EL (cell line): ENCODE measurements around the gene OTULINL.

Experiments
- DNase-seq: peaks from one replicate; pipeline ENCODE4 v3.0.0-alpha.2; 2016

Gene OTULINL

DNA sequence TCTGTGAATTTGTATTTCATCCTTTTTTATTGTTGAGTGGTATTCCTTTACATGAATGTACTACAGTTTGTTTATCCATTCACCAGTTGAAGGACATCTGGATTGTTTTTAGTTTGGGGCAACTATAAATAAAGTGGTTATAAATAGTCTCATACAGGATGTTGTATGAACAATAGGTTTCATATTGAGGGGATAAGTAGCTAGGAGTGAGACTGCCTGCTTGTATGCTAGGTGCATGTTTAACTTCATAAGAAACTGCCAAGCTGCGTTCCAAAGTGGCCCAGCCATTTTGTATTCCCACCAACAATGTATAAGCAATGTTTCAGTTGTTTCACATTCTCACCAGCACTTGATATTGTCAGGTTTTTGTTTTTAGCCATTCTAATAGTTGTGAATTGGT lies 21.5 kb downstream of the OTULINL start:
- no peak for DNase-seq

DNA sequence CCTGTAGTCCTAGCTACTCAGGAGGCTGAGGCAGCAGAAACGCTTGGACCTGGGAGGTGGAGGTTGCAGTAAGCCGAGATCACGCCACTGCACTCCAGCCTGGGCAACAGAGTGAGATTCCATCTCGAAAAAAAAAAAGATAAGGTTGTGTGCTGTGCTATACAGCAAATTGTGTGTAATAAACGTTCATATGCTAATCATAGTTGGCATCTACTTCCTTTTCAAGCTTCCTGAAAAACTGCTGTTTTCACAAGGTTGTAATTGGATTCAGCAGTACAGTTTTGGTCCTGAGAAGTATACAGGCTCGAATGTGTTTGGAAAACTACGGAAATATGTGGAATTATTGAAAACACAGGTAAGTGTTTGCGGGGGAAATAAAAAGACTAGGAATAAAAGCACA lies 25.5 kb downstream of the OTULINL start:
- no peak for DNase-seq

DNA sequence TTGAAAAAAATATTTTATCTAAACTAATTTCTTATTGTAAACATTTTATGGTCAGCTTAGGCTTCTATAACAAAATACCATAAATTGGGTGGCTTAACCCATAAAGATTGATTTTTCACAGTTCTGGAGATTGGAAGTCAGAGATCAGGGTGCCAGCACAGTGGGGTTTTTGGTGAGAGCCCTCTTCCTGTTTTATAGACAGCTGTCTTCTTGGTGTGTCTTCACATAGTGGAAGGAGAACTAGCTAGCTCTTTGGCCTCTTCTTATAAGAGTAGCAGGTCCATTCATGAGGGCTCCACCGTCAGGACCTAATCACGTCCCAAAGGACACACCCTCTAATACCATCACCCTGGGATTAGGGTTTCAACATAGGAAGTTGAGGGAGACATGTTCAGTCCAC lies 26.6 kb downstream of the OTULINL start:
- DNase-seq: no peak

DNA sequence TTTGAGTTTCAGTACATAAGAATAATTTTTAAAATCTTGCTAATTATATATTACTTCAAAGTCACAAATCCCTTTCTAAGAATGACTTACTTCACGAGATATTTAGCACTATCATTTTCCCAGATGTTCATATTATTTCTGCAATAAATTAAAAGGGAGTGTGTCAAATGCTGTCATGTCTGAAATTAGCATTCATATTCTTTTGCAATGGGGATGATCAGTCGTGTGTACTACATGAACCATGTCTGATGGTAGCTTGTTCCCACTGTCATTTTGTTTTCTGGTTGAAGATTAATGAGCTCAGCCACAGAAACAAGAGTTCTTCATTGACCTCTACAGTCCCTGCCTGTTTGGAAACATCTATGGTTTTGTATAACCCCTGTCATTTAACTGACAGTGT lies 30.1 kb downstream of the OTULINL start:
- DNase-seq: no peak

DNA sequence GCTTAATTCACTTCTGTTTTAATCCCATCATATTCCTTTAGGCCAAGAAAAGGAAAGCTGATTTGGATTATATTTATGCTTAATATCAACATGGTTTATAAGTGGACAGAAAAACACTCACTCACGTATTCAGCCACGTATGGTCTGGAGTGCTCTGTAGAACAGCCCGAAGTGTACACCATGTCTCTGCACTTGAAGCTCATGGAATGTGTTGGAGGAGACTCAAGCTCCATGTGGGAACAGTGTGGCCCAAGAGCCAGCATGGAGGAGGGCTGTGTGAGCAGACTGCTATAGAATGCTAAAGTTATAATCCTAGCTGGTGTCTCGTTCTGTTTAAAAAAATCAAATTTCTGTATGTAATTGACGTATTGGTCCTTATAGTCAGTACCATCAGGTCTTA lies 32.9 kb downstream of the OTULINL start:
- DNase-seq: no peak

DNA sequence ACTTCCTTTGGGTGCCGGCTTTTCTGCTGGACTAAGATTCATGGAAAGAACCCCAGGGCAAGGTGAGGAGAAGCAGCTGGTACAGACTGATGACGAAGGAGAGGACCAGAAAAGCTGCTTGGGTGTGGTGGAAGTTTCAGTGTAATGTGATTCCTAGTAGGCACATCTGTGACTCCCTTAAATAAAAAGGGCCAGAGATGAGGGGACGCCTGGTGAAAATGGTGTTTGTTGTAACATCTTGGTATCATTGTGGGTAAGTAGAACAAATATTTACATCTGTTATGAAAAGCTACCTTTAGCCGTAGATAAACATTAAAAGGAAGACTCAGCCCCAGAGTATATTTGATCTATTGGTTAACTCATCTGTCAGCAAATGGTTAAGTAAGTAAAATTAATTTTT lies 33.8 kb downstream of the OTULINL start:
- DNase-seq: no peak

DNA sequence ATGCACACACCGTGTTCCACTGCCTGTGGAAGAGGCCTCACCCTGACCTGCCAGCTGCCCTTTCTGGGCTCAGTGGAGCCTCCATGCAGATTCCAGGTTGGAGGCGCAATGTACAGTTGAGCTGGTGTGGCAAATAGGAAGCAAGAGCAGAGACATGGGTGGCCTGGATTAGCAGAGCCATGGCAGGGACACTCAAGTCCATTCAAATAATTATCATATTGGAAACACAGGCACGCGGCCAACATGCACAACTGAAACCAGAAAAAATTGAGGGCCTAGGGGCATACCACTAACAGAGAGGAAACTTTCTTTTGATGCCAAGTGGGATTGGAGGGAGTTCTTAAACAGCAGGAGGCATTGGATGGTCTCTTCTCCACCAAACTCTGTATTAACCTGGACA lies 35.8 kb downstream of the OTULINL start:
- no peak for DNase-seq

DNA sequence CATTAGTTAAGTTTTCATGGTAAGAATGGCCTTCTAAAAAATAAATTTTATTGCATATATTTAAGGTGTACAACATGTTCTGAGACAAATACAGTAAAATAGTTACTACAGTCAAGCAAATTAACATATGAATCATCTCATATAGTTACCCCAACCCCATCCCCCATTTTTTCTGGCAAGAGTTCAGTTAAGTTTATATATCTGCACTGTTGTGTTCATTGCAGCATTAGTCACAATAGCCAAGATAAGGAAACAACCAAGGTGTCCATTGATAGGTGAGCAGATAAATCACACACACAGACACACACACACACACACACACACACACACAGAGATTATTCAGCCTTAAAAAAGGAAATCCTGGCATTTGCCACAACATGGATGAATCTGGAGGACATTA lies 45.7 kb downstream of the OTULINL start:
- no peak for DNase-seq

DNA sequence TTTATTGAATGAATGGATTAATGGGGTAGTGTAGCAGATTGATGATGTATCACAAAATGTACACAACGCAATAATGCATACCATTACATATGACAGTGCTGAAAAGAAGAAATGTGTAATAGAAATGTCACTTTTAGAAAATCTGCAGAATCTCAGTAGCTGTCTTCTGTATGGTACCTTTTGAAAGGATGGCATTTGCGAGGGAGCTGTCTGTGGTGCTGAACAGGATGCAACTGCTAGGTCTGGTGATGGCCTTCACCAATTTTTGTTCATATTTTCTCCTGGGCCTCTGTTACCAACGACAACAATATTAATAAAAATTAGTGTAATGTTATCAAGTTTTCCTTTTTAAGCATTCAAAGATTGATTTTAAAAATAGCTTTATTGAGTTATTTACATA lies 46.8 kb downstream of the OTULINL start:
- peak; percentile 51 for DNase-seq

DNA sequence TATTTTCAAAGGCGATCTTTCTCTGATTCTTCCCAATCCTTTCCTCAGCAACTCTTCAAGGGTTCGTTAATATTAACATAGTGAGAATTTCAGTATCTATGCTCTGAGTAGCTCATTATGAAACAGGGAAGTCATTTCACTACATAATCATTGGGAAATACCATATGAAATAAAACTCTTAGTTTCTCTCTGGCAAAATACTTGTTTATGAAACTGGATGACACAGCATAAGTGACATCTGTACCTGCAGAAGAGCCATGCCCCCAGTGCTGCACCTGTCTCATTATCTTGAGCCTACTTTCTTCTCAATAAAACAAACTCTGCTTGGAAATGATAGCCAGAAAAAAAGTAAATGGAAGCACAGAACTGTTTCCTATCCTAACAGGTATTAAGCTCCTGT lies 49.1 kb downstream of the OTULINL start:
- no peak for DNase-seq

DNA sequence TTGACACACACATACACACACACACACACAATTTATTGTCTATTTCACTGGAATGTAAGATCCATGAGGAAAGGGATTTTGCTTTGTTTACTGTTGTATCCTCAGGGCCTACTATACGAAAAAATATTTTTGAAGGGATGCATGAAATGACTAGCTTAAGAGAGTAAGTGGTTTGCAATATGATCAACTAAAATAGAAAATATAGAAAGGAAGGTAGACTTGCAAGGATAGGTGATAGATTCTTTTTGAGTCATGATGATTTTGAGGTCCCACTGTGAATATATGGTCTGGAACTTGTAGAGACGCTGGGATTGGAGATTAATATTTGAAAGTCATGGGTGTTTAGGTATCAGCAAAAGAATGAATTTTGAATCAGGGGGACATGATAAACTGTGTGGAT lies 54.1 kb downstream of the OTULINL start:
- DNase-seq: no peak

DNA sequence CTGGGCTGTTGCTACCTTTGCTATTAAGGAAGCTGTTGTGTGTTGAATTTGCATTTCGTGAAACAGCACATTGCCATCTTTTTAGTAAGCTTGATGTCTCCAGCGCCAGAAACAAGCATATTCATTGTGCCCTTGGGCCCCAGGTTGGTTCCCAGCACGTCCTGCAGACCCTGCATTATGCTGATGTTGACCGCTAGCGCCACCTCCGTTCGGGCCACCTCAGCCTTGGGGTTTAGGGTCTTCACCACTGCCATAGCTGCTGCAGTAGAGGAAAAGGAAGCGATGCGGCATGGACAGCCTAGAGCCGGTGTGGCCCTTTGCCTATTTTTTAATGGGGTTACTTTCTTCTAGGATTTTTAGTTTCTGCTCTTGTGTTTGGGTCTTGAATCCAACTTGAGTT lies 59.2 kb downstream of the OTULINL start:
- no peak for DNase-seq

DNA sequence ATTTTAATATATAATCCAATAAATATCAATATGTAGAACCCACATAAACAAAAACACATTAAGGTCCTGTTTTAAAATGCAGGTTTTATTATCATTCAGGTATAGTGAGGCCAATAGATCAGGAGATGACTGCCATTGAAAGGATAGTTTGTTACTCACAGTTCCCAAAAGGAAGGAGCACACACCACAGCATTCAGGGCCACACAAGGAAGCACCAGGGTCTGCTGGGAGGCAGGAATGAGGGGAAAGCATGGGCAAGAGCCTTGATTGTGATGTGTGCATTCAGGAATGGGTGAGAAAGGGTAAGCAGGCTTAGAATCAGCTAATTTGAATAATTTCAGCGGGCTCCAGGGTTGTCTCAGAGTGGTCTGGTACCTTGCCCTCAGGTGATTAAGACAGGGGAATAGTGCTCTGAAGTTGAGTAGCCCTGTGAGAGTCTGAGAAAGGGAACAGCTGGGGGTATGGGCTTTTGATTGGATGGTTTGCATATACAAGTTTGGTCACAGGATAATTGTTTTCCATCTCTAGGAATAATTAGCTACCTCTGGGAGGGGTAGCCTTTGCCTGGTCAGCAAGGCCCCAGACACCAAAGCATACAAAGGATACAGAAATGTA lies 63.1 kb downstream of the OTULINL start:
- DNase-seq: no peak

DNA sequence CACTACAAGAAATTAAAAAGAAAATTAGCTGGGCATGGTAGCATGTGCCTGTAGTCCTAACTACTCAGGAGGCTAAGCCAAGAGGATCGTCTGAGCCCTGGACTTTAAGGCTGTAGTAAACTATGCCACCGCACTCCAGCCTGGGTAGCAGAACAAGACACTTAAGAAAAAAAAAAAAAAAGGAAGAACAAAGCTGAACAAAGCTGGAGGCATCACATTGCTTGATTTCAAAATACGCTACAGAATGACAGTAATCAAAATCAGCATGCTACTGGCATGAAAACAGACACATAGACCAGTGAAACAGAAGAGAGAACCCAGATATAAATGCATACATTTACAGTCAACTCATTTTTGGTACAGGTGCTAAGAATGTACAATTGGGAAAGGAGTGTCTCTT lies 68.5 kb downstream of the OTULINL start:
- DNase-seq: no peak

DNA sequence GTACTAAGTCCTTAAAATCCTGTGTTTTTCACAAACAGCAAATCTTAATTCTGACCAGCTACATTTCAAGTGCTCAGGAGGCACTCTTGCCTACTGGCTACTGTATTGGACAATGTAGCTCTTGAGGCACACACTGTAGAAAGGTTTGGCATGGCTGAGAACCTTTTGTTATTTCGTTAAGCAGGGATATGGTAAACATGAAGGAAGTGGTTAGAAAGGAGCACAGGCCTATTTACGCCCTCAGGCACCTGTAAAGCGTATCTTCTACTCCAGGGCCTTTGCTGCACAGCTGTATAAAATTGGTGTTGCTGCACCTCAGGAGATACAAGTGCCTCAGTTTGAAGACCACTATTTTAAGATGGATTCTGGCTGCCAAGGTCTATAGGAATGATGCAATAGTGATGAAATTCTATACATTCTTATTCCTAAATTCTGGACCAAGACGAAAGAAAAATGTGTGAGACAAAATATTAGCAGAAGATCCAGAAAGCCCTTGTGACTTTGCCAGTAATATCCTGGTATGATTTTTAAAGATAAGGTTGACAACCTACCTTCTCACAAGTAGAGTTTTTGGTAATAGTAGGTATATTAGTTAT lies 73.7 kb downstream of the OTULINL start:
- no peak for DNase-seq

DNA sequence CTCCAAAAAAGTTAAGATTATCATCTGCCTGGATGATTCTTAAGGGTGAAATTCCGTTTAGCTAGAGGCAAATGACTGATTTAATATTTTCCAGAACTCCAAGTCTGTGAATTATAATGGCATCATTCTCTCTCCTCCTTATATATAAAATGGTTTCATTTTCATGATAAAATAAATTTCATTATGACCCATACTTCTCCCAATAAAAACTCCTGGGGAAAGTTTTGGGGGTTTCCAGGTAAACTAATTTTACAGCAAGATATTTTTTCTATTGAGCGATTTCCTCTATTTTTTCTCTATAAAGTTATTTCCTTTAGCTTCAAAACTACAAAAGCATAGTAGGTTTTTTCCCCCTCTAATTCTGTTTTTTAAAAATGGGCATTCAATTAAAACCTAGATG lies 75.3 kb downstream of the OTULINL start:
- no peak for DNase-seq

DNA sequence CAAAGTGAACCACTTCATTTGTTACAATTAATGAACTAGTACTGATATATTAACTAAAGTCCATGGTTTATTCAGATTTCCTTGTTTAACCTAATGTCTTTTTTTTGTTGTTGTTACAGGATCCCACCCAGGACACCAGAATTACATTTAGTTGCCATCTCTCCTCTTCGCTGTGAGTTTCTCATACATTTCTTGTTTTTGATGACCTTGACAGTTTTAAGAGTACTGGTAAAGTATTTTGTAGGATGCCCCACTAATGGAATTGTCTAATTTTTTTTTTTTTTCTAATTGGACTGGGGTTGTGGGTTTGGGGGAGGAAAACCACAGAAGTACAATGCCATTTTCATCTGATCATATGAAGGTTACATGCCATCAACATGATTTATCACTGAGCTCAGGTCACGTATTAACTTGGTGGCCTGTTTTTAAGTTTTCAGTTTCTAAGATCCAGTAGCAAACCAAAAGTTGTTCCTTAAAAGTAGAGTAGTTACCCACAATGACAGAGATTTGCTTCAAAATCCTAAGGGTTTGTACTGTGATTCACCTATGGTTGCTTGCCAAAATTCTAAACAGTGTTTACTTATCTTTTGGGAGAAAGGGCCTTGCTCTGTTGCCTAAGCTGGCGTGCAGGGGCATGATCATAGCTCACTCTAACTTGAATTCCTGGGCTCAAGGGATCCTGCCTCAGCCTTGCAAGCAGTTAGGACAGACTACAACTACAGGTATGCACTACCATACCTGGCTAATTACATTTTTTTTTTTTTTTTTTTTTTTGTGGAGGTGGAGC lies 78.4 kb downstream of the OTULINL start:
- DNase-seq: peak; percentile 63

DNA sequence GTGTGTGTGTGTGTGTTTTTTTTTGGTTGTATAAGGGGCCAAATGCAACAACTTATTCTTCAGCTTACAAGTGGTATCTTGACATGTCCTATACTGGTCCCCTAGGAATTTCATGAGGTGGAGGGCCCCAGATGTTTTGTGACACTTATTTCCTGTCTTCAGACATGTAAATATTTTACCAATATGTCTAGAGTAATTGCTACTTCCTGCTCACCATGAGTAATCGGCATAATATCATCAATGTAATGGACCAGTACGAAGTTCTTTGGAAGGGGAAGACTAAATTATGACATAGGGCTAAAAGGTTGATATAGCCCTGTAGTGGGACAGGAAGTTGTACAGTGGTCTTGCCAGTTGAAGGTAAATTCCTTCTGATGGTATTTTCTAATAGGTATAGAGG lies 79.2 kb downstream of the OTULINL start:
- peak; percentile 29 for DNase-seq
